Measurements from ENCODE around the gene SGMS1. TPM values are rescaled to one million over a fixed set of nuclear protein-coding genes. Genes with fewer than 3 reads are reported as not detected.

SGMS1 gene
- total RNA-seq, 2 experiments from 2014 or later: 24.8 to 25.2 TPM

GRCh38 chr10:50439806-50440205 lies 183.9 kb downstream of the SGMS1 start:
- H3K27ac Mint-ChIP-seq: no peak overlapping the region
- intact Hi-C loops (cut with DNase I, micrococcal nuclease): no loop called here
- Histone ChIP-seq H3K4me3 (ENCODE audit: low read length) (no peak overlapping the region), H3K9me3 (ENCODE audit: control insufficient read depth in 1 of 2, insufficient read depth in 1 of 2, low read length in 2 of 2) (no peaks in the 10 kb centered on the region), H3K4me1 (ENCODE audit: insufficient read depth, low read length) (peaks cover 3% of the 10 kb centered on the region), H3K27ac (ENCODE audit: low read depth in 1 of 2, low read length in 2 of 2) (no peak overlapping the region), H3K27me3 (ENCODE audit: control insufficient read depth in 1 of 2, insufficient read depth in 2 of 2, low read length in 2 of 2) (no peaks in the 10 kb centered on the region), H3K36me3 (ENCODE audit: insufficient read depth, low read length) (no peaks in the 10 kb centered on the region)
- H3K4me1 Mint-ChIP-seq (ENCODE audit: low read depth): peaks cover 26% of the 10 kb centered on the region
- ChIA-PET POLR2A (no interaction called here), CTCF (no interaction called here)
- no peak for TF ChIP-seq CTCF (IDR thresholded peaks at IDR 0.05)
- no peak overlapping the region for H3K4me3 Mint-ChIP-seq
- no peak for DNase-seq
- ATAC-seq (ENCODE audit: poor library complexity): no peak
- H3K9me3 Mint-ChIP-seq: no peaks in the 10 kb centered on the region
- peaks cover 52% of the 10 kb centered on the region for H3K36me3 Mint-ChIP-seq (ENCODE audit: low read depth)
- no peaks in the 10 kb centered on the region for H3K27me3 Mint-ChIP-seq

GRCh38 chr10:50439187-50439586 lies 184.6 kb downstream of the SGMS1 start:
- H3K4me1 Mint-ChIP-seq (ENCODE audit: low read depth): peaks cover 26% of the 10 kb centered on the region
- H3K27me3 ChIP-seq (ENCODE audit: control insufficient read depth in 1 of 2, insufficient read depth in 2 of 2, low read length in 2 of 2): no peaks in the 10 kb centered on the region
- no peaks in the 10 kb centered on the region for H3K27me3 Mint-ChIP-seq
- intact Hi-C loops (cut with DNase I, micrococcal nuclease): no loop called here
- no peak overlapping the region for H3K4me3 ChIP-seq (ENCODE audit: low read length)
- ChIA-PET POLR2A (interaction anchor here (0.8 kb wide), 1 partner anchor 12 kb away, joined by 3 read pairs; no protein-coding TSS in a partner anchor), CTCF (no interaction called here)
- no peak for TF ChIP-seq CTCF (IDR thresholded peaks at IDR 0.05)
- H3K9me3 ChIP-seq (ENCODE audit: control insufficient read depth in 1 of 2, insufficient read depth in 1 of 2, low read length in 2 of 2): no peaks in the 10 kb centered on the region
- ATAC-seq (ENCODE audit: poor library complexity) (no peak), DNase-seq (no peak)
- peaks cover 49% of the 10 kb centered on the region for H3K36me3 Mint-ChIP-seq (ENCODE audit: low read depth)
- H3K27ac Mint-ChIP-seq: no peak overlapping the region
- no peak overlapping the region for H3K4me3 Mint-ChIP-seq
- no peak overlapping the region for H3K27ac ChIP-seq (ENCODE audit: low read depth in 1 of 2, low read length in 2 of 2)
- peaks cover 3% of the 10 kb centered on the region for H3K4me1 ChIP-seq (ENCODE audit: insufficient read depth, low read length)
- H3K36me3 ChIP-seq (ENCODE audit: insufficient read depth, low read length): no peaks in the 10 kb centered on the region
- H3K9me3 Mint-ChIP-seq: no peaks in the 10 kb centered on the region

- peaks cover 3% of the 10 kb centered on the region for H3K36me3 ChIP-seq (ENCODE audit: insufficient read depth, low read length)
- H3K27ac ChIP-seq (ENCODE audit: low read depth in 1 of 2, low read length in 2 of 2): no peak overlapping the region
- H3K36me3 Mint-ChIP-seq (ENCODE audit: low read depth): peaks cover 51% of the 10 kb centered on the region
- no peaks in the 10 kb centered on the region for H3K9me3 Mint-ChIP-seq
- intact Hi-C loops (cut with DNase I, micrococcal nuclease): no loop called here
- H3K4me1 Mint-ChIP-seq (ENCODE audit: low read depth): peaks cover 31% of the 10 kb centered on the region
- no peak overlapping the region for H3K4me3 ChIP-seq (ENCODE audit: low read length)
- POLR2A ChIA-PET: interaction anchor here (0.8 kb wide), 1 partner anchor 13 kb away, joined by 3 read pairs; no protein-coding TSS in a partner anchor
- H3K27me3 ChIP-seq (ENCODE audit: control insufficient read depth in 1 of 2, insufficient read depth in 2 of 2, low read length in 2 of 2): no peaks in the 10 kb centered on the region
- CTCF ChIA-PET: interaction anchor here (0.6 kb wide), 1 partner anchor 22 kb away, joined by 3 read pairs; no protein-coding TSS in a partner anchor
- peaks cover 3% of the 10 kb centered on the region for H3K4me1 ChIP-seq (ENCODE audit: insufficient read depth, low read length)
- ATAC-seq (ENCODE audit: poor library complexity) (no peak), DNase-seq (no peak)
- no peaks in the 10 kb centered on the region for H3K27me3 Mint-ChIP-seq
- no peaks in the 10 kb centered on the region for H3K9me3 ChIP-seq (ENCODE audit: control insufficient read depth in 1 of 2, insufficient read depth in 1 of 2, low read length in 2 of 2)
- no peak for TF ChIP-seq CTCF (IDR thresholded peaks at IDR 0.05)
- H3K4me3 Mint-ChIP-seq: no peak overlapping the region
- H3K27ac Mint-ChIP-seq: no peak overlapping the region
These were observed 185.5 kb downstream of the SGMS1 start for GRCh38 chr10:50438049-50438936.

All from CD4-positive, alpha-beta T cell (primary cell).